NCI-H82 treated with DMSO at 0.1 percent for 48 hours (cell line): ENCODE results near the gene MND1.
"Not testable (repeated sequence)": the region's sequence is repeated elsewhere in the genome, so short reads cannot be mapped to it uniquely, and the experiment has no call there.

Source experiments
- DNase-seq: peaks from one replicate; lab custom pipeline; 2025; ENCODE audit not compliant: unreplicated experiment; lab: John Stamatoyannopoulos, UW

Gene MND1

DNA sequence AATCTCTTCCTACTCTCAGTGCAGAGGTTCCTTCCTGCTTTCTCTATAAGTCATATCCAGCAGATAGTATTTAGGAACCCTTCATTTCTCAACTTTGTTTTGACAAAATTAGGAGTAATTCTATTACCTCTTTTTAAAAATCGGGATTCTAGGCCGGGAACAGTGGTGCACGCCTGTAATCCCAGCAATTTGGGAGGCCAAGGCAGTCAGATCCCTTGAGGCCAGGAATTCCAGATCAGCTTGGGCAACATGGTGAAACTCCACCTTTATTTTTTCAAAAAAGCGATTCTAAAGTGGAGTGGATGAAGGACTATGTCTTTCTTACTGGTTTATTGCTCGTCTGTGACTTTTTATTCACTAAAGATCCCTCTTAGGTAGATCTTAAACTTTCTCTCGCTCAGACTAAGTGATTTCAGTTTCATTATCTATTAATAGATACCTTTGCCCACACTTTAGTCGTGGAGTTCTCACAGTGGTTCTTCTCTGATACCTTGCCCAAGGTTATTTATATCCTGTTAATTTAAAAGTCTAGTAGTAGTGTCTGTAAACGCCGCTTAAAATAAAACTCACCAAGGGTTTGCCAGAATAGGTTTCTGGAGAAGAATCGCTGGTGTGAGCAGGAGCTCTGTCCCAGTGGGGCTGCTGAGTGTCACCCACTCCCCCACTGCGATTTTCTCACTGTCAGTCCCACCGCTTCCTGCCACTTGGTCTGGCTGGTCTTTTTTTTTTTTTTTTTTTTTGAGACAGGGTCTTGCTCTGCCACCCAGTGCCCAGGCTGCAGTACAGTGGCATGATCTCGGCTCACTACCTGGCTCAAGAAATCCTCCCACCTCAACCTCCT is 94.6 kb downstream of the MND1 start:
- DNase-seq: no peak

DNA sequence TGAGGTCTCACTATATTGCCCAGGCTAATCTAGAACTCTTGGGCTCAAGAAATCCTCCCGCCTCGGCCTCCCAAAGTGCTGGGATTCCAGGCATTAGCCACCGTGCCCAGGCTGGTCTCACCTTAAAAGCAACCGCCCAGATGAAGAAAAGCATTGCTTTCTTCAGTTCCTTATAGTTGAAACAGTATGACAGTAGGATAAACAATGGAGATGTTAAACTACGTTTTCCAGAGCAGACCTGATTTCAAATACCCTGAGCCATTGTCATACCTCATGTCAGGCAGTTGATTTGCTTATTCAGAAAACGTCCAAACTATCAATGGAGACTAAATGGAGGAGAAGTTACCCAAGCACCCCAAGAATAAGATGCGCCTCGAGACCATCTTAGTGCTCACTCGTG is 95.3 kb downstream of the MND1 start:
- DNase-seq: no peak

DNA sequence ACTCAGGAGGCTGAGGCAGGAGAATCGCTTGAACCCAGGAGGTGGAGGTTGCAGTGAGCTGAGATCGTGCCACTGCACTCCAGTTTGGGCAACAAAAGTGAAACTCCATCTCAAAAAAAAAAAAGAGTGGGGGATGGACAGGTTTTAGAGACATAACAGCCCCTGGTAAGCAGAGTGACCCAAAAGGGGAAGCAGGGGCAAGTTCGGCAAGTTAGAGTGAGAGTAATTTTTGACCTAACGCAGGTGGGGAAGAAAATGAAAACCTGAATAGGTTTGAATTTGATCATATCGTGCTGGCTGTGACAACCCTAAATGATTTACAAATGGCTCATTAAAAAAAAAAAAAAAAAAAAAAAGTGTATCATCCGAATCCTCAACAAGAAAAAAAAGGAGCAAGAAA is 96.0 kb downstream of the MND1 start:
- DNase-seq: no peak

DNA sequence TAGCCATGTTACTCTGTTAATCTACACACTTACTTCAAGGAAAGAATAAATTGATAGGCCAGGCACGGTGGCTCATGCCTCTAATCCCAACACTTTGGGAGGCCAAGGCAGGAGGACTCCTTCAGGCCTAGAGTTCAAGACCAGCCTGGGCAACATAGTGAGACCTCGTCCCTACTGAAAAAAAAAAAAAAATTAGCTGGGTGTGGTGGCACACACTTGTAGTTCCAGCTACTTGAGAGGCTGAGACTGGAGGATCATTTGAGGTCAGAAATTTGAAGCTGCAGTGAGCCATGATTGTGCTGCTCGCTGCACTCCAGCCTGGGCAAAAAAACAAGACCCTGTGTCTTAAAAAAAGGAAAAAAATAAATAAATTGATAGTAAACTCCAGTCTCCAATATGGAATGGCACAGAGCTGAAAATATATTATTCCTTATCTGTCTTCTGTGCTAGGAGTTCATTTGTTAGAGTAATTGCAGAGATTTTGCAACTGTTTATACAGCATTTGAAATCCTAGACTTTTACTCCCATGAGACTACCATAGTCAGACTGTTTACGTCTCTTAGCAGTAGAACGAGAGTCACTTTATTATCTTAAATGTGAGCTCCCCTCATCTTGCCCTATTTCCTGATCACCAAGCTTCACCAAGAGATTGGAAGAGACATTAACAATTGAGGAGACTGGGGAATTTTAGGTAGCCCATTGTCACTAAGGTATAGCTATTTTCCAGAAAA is 102.9 kb downstream of the MND1 start:
- no peak for DNase-seq

DNA sequence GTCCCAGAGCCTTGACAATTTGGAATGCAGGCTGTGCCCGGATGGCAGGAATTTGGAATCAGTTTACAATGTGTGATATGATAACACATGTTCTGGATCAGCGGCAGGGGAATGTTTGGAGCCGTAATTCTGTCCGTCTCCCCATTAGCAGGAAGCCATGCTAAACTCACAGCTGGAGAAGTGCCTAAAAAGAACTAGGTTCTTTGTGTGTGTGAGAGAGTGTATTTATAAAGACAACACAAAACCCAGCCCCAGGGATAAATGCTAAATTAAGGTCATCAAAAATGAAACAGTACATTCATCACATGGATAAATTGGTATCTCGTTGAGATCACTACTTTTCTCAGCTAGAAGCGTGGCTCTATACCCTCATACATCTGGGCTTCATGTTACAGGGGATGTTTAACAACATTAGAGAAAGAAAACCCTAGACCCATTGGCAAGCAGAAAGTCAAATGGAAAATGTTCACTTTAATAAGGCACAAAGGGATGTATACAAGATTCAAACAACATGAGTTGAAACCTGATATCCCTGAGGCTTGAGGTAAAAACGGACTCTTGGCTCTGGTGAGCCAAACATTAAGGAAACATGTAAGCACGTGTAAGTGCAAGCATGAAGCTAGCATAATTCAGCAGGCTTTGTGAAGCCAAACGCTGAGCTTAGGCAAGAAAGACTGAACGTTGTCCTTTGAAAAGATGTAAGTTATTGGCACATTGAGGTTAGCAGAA is 103.7 kb downstream of the MND1 start:
- no peak for DNase-seq

DNA sequence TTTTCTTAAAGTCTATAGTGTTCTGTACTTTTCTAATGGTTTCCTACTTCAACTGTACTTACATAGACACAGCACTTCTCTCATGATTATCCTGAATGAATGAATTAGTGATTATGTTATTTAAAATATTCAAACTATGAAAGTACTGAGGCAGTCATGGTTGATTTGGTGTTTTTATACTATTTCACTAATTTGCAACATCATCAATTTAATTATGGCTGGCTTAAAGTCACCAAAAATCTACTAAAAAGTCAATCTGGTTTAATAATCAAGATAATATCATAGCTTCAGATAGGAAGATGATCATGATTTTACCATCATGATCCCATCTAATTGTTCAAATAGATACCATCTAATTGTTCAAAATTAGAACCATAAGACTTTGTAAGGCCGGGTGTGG is 104.8 kb downstream of the MND1 start:
- DNase-seq: no peak

DNA sequence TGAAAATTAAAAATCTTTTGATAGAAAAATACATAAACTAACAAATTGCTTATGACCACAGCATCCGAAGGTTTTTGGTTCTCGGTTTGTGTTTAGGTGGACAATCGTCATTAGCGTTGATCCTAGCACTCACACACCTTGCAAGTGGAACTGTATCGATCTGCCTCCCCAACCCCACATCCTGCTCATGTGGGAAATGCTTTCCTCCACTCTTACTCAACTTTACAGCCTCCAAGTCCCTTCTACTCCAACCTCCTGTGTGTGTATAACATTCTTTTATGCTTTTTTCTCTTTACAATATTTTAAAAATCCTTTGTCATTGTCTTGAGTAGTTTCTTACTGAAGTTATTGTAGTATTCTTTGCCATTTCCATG is 106.0 kb downstream of the MND1 start:
- no peak for DNase-seq

DNA sequence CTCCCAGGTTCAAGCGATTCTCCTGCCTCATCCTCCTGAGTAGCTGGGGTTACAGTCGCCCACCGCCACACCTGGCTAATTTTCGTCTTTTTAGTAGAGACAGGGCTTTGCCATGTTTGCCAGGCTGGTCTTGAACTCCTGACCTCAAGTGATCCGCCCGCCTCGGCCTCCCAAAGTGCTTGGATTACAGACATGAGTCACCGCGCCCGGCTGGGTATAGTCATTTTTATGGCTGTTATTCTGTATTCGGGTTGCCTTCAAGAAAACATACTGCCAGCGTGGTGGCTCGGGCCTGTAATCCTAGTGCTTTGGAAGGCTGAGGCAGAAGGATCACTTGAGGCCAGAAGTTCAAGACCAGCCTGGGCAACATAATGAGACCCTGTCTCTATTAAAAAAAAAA is 106.7 kb downstream of the MND1 start:
- DNase-seq: not testable (repeated sequence)

DNA sequence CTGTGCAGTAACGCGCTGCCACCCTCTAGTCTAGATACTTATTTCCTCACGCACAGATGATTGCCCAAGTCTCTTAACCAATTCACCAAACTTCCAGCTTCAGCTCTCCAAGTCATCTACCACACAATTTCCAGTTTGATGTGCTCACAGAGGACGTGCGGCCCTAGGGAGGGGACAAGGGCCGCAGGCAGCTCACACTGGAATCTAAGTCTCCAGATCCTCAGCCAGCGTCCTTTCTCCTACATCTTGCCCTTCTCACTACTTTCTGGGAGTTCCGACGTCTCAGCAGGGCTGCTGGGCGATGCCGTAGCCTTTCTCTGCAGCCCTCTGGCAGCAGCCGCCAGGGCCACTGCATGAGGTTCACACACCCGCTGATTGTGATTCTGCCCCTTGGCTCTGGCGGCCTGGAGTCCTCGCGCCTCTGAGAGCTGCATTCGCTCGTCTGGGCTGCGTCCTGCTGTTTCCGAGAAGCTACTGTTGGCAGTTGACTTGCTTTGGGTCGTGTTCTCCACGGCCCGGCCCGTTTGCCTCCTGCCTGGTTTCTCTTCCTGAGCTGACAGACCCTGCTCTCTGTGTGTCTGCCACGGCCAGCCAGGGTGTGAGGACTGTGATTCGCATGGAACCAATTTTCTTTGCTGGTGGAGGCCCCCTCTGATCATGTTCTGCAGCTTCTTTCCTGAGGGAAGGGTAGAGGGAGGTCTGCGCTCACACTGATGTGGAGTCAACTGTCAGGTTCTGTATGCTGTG is 107.6 kb downstream of the MND1 start:
- no peak for DNase-seq

DNA sequence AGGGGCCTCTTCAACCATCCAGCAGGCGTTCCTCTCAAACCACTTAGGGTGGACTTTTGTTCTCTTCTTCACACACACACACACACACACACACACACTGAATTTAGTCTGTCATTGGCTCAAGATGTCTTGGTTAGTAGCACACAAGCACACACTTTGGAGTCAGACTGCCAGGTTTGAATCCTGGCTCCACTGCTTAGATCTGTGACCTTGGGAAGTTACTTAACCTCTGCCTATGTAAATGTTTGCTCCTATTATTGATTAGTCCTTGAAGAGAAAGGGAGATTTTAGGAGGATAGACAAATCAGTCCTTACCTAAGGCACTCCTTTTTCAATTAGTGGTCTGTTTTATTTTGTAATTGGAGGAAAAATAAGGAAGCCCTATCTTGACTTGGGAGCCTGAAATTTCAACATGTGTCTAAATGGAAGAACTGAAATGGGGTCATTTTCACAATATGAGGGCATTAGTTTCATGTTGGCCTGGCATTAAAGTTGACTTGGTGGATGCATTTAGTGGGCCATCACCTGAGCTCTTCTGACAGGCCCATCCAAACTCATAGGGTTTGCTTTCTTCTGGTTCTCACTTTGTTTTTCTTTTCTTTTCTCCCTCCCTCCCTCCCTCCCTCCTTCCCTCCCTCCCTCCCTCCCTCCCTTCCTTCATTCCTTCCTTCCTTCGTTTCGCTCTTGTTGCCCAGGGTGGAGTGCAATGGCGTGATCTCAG is 108.3 kb downstream of the MND1 start:
- no peak for DNase-seq

DNA sequence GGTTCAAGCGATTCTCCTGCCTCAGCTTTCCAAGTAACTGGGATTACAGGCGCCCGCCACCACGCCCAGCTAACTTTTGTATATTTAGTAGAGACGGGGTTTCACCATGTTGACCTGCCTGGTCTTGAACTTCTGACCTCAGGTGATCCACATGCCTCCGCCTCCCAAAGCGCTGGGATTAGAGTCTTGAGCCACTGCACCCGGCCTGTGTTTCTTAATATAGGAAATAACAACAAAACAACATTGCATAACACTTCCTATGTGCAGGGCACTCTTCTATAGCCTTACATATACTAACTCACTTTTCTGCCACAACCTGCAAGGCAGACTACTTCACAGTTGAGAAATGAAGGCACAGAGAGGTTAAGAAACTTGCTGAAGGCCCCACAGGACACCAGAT is 108.9 kb downstream of the MND1 start:
- DNase-seq: no peak

DNA sequence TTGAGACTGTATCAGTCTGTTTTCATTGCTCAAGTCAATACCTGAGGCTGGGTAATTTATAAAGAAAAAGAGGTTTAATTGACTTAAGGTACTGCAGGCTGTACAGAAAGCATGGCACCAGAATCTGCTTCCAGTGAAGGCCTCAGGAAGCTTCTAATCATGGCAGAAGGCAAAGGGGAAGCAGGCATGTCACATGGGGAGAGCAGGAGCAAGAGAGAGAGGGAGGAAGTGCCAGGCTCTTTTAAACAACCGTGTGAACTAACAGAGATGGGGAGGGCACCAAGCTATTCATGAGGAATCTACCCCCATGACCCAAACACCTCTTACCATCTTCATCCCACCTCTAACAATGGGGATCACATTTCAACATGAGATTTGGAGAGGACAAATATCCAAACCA is 114.5 kb downstream of the MND1 start:
- no peak for DNase-seq

DNA sequence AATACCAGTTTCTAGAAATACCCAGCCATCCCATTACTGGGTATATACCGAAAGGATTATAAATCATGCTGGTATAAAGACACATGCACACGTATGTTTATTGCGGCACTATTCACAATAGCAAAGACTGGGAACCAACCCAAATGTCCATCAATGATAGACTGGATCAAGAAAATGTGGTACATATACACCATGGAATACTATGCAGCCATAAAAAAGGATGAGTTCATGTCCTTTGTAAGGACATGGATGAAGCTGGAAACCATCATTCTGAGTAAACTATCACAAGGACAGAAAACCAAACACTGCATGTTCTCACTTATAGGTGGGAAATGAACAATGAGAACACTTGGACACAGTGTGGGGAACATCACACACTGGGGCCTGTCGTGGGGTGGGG is 117.1 kb downstream of the MND1 start:
- DNase-seq: not testable (repeated sequence)

DNA sequence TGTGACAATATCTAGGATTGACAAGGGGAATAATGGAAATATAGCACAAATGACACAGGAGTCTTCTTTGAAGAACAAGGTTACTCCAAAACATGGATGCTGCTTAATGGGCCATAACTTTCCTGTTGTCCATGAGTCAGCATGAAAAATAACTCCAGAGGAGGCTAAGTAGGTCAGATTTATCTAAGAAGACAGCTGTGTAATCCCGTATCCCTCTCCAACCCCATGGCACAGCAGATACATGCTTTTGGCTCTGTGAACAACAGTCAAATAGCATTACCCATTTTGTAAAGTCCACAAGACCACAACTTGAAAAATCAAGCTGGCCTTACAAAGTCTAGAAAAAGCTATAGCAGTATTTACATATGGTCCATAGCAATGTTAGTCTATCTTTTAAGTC is 119.6 kb downstream of the MND1 start:
- DNase-seq: peak; percentile 66
